Measurements from ENCODE around the gene FBXO44. TPM values are rescaled to one million over a fixed set of nuclear protein-coding genes. Genes with fewer than 3 reads are reported as not detected.

FBXO44 gene
- total RNA-seq, 1 donor from 2014 or later: 5.0 TPM

- no peak for DNase-seq (ENCODE audit: low read depth)
Observed at GRCh38 chr1:11639372-11639771, 15.3 kb upstream of the FBXO44 start.

- no peak for DNase-seq (ENCODE audit: low read depth)
Observed at GRCh38 chr1:11640101-11640500, 14.6 kb upstream of the FBXO44 start.

GRCh38 chr1:11640944-11641343 is 13.7 kb upstream of the FBXO44 start:
- DNase-seq (ENCODE audit: low read depth): no peak

GRCh38 chr1:11641776-11642305 is 12.8 kb upstream of the FBXO44 start:
- no peak for DNase-seq (ENCODE audit: low read depth)

GRCh38 chr1:11642418-11643017 is 12.2 kb upstream of the FBXO44 start:
- DNase-seq (ENCODE audit: low read depth): peak; percentile 68

GRCh38 chr1:11643782-11644181 is 10.9 kb upstream of the FBXO44 start:
- no peak for DNase-seq (ENCODE audit: low read depth)

- DNase-seq (ENCODE audit: low read depth): no peak
Observed at GRCh38 chr1:11645270-11645669, 9.4 kb upstream of the FBXO44 start.

GRCh38 chr1:11645670-11646265 is 8.9 kb upstream of the FBXO44 start:
- DNase-seq (ENCODE audit: low read depth): peak; percentile 79

- DNase-seq (ENCODE audit: low read depth): no peak
Observed at GRCh38 chr1:11646317-11646716, 8.4 kb upstream of the FBXO44 start.

- DNase-seq (ENCODE audit: low read depth): no peak
Observed at GRCh38 chr1:11647333-11647732, 7.3 kb upstream of the FBXO44 start.

- DNase-seq (ENCODE audit: low read depth): peak; percentile 9
Observed at GRCh38 chr1:11648039-11648438, 6.6 kb upstream of the FBXO44 start.

- no peak for DNase-seq (ENCODE audit: low read depth)
Observed at GRCh38 chr1:11648732-11649158, 5.9 kb upstream of the FBXO44 start.

GRCh38 chr1:11649237-11649623 is 5.4 kb upstream of the FBXO44 start:
- DNase-seq (ENCODE audit: low read depth): no peak

GRCh38 chr1:11649624-11650330 is 4.9 kb upstream of the FBXO44 start:
- peak; percentile 3 for DNase-seq (ENCODE audit: low read depth)

GRCh38 chr1:11650331-11650991 is 4.2 kb upstream of the FBXO44 start:
- DNase-seq (ENCODE audit: low read depth): peak; percentile 59

GRCh38 chr1:11651017-11651416 is 3.7 kb upstream of the FBXO44 start:
- DNase-seq (ENCODE audit: low read depth): no peak

- no peak for DNase-seq (ENCODE audit: low read depth)
Observed at GRCh38 chr1:11652203-11652780, 2.4 kb upstream of the FBXO44 start.

- DNase-seq (ENCODE audit: low read depth): no peak
Observed at GRCh38 chr1:11653101-11653860, 1.4 kb upstream of the FBXO44 start.

- no peak for DNase-seq (ENCODE audit: low read depth)
Observed at GRCh38 chr1:11653861-11654136, 878 bp upstream of the FBXO44 start.

- DNase-seq (ENCODE audit: low read depth): no peak
Observed at GRCh38 chr1:11654939-11655808, 497 bp downstream of the FBXO44 start.

Data from myocyte (in vitro differentiated cells).